IMR-90 (cell line): ENCODE results near the gene ZSCAN31. TPM values are rescaled to one million over a fixed set of nuclear protein-coding genes. Genes with fewer than 3 reads are reported as not detected.

Experiments
- ATAC-seq: fragments of 200-7000 bp; cut with Tn5 transposase; 2 replicates; pipeline ENCODE4 v1.9.1; 2020; ENCODE audit warnings: low read depth, mild to moderate bottlenecking, moderate library complexity
- BruUV-seq: library from RNA; stranded (reverse); fragments of 400-500 nt; replicated peaks from 2 replicates; lab custom pipeline; 2021; lab: Mats Ljungman, UMichigan
- CTCF ChIA-PET: fragments of 300-600 bp; formaldehyde crosslinking; extraction: SDS; loops from one replicate; lab custom pipeline; 2021; ENCODE audit warnings: antibody characterized with exemption; lab: Yijun Ruan, JAX
- POLR2A ChIA-PET: fragments of 300-600 bp; sonication (Branson Sonifier 250); formaldehyde crosslinking; loops from one replicate; lab custom pipeline; 2022; ENCODE audit warnings: antibody characterized with exemption; ENCODE audit not compliant: unreplicated experiment; lab: Charles Lee
- DNase-seq: peaks from one replicate; pipeline ENCODE4 v3.0.0; 2013
- H2AFZ ChIP-seq: replicated peaks from 2 replicates; pipeline ENCODE3; 2013; ENCODE audit warnings: low read length, mild to moderate bottlenecking; ENCODE audit not compliant: poor library complexity
- H2AK5ac ChIP-seq: 2 replicates; pipeline ENCODE4 v1.6.1; 2013; ENCODE audit warnings: low read depth, low read length, inconsistent platforms
- H2AK9ac ChIP-seq: replicated peaks from 2 replicates; pipeline ENCODE3; 2013; ENCODE audit warnings: mild to moderate bottlenecking, low read depth, low read length, moderate library complexity; ENCODE audit not compliant: poor library complexity
- H2BK120ac ChIP-seq: 2 replicates; pipeline ENCODE4 v1.6.1; 2013; ENCODE audit warnings: low read depth, low read length, inconsistent platforms
- H2BK15ac ChIP-seq: 3 replicates; pipeline ENCODE4 v1.6.1; 2013; ENCODE audit warnings: low read depth, low read length, inconsistent platforms
- H2BK20ac ChIP-seq: 2 replicates; pipeline ENCODE4 v1.6.1; 2013; ENCODE audit warnings: low read depth, mild to moderate bottlenecking, inconsistent platforms, low read length, moderate library complexity
- H2BK5ac ChIP-seq: 2 replicates; pipeline ENCODE4 v1.6.1; 2013; ENCODE audit warnings: mild to moderate bottlenecking, low read depth, low read length, inconsistent platforms; ENCODE audit not compliant: poor library complexity, severe bottlenecking
- H3K14ac ChIP-seq: replicated peaks from 2 replicates; pipeline ENCODE4 v1.6.1; 2013; ENCODE audit warnings: low read depth, low read length, inconsistent platforms
- H3K18ac ChIP-seq: 2 replicates; pipeline ENCODE4 v1.6.1; 2013; ENCODE audit warnings: low read depth, low read length, control low read depth
- H3K23ac ChIP-seq: 2 replicates; pipeline ENCODE4 v1.6.1; 2013; ENCODE audit warnings: low read depth, low read length, inconsistent platforms
- H3K27ac ChIP-seq: 2 replicates; pipeline ENCODE4 v1.5.1; 2013; ENCODE audit warnings: mild to moderate bottlenecking, control low read depth, low read length; ENCODE audit not compliant: insufficient read depth
- H3K27me3 ChIP-seq: 2 replicates; pipeline ENCODE4 v1.6.1; 2013; ENCODE audit warnings: low read length; ENCODE audit not compliant: control insufficient read depth, insufficient read depth
- H3K36me3 ChIP-seq: 2 replicates; pipeline ENCODE4 v1.6.1; 2013; ENCODE audit warnings: low read length, mixed read lengths; ENCODE audit not compliant: control insufficient read depth, insufficient read depth
- H3K4ac ChIP-seq: 2 replicates; pipeline ENCODE4 v1.6.1; 2013; ENCODE audit warnings: low read depth, low read length, inconsistent platforms
- H3K4me1 ChIP-seq: 2 replicates; pipeline ENCODE4 v1.6.1; 2013; ENCODE audit warnings: low read length, mixed read lengths; ENCODE audit not compliant: control insufficient read depth, insufficient read depth
- H3K4me2 ChIP-seq: 2 replicates; pipeline ENCODE4 v1.6.1; 2013; ENCODE audit warnings: low read depth, mild to moderate bottlenecking, control low read depth, low read length, moderate library complexity
- H3K4me3 ChIP-seq: 2 replicates; pipeline ENCODE4 v1.5.1; 2013; ENCODE audit warnings: low read depth, mild to moderate bottlenecking, control low read depth, low read length, moderate library complexity; ENCODE audit not compliant: insufficient read depth
- H3K56ac ChIP-seq: 2 replicates; pipeline ENCODE4 v1.6.1; 2013; ENCODE audit warnings: low read length, inconsistent platforms; ENCODE audit not compliant: insufficient read depth; ENCODE audit errors: extremely low read depth
- H3K79me1 ChIP-seq, 2 experiments: 2 replicates each; pipeline ENCODE4 v1.6.1; 2013; ENCODE audit warnings: low read length in 2 of 2, inconsistent platforms in 1 of 2, low read depth in 1 of 2
- H3K9ac ChIP-seq: 2 replicates; pipeline ENCODE4 v1.6.1; 2013; ENCODE audit warnings: low read depth, low read length, control low read depth
- H3K9me1 ChIP-seq: 2 replicates; pipeline ENCODE4 v1.6.1; 2013; ENCODE audit warnings: low read length, inconsistent platforms; ENCODE audit not compliant: insufficient read depth
- H3K9me3 ChIP-seq: 2 replicates; pipeline ENCODE4 v1.6.1; 2013; ENCODE audit warnings: low read length; ENCODE audit not compliant: control insufficient read depth, insufficient read depth
- H4K20me1 ChIP-seq: 2 replicates; pipeline ENCODE4 v1.6.1; 2013; ENCODE audit warnings: low read length, inconsistent platforms; ENCODE audit not compliant: insufficient read depth
- H4K5ac ChIP-seq: 2 replicates; pipeline ENCODE4 v1.6.1; 2013; ENCODE audit warnings: mild to moderate bottlenecking, low read depth, low read length, control low read depth
- H4K8ac ChIP-seq, 2 experiments: 2 replicates each; pipeline ENCODE4 v1.6.1; 2013; ENCODE audit warnings: low read depth in 2 of 2, low read length in 2 of 2, control low read depth in 1 of 2, inconsistent platforms in 1 of 2
- H4K91ac ChIP-seq: 2 replicates; pipeline ENCODE4 v1.6.1; 2013; ENCODE audit warnings: low read depth, low read length, inconsistent platforms; ENCODE audit not compliant: insufficient read depth
- BHLHE40 ChIP-seq: fragments of 150-350 bp; IDR thresholded peaks from 2 replicates; pipeline ENCODE4 v1.6.1; 2016; ENCODE audit warnings: mild to moderate bottlenecking, low read depth, low read length
- CEBPB ChIP-seq: IDR thresholded peaks from 2 replicates; pipeline ENCODE4 v1.6.1; 2012; ENCODE audit warnings: low read depth, low read length, improper control_type of control experiment
- CHD1 ChIP-seq: IDR thresholded peaks from 2 replicates; pipeline ENCODE4 v1.6.1; 2012; ENCODE audit warnings: low read depth, low read length, improper control_type of control experiment
- FOS ChIP-seq: fragments of 150-350 bp; IDR thresholded peaks from 2 replicates; pipeline ENCODE4 v1.6.1; 2016; ENCODE audit warnings: low read depth, low read length
- MAFK ChIP-seq: IDR thresholded peaks from 2 replicates; pipeline ENCODE4 v1.6.1; 2012; ENCODE audit warnings: low read depth, low read length, improper control_type of control experiment
- MXI1 ChIP-seq: IDR thresholded peaks from 2 replicates; pipeline ENCODE4 v1.6.1; 2012; ENCODE audit warnings: low read depth, mild to moderate bottlenecking, low read length, moderate library complexity, borderline replicate concordance
- NFE2L2 ChIP-seq: fragments of 150-350 bp; IDR thresholded peaks from 2 replicates; pipeline ENCODE4 v1.6.1; 2016; ENCODE audit warnings: low read depth, mild to moderate bottlenecking, low read length
- POLR2A ChIP-seq: IDR thresholded peaks from 2 replicates; pipeline ENCODE4 v1.6.1; 2012; ENCODE audit warnings: mild to moderate bottlenecking, low read depth, low read length
- RAD21 ChIP-seq: IDR thresholded peaks from 2 replicates; pipeline ENCODE4 v1.6.1; 2012; ENCODE audit warnings: low read length, improper control_type of control experiment
- RCOR1 ChIP-seq: IDR thresholded peaks from 2 replicates; pipeline ENCODE4 v1.6.1; 2012; ENCODE audit warnings: mild to moderate bottlenecking, low read length, improper control_type of control experiment; ENCODE audit not compliant: insufficient replicate concordance
- SMC3 ChIP-seq: fragments of 150-350 bp; IDR thresholded peaks from 2 replicates; pipeline ENCODE4 v1.6.1; 2016; ENCODE audit warnings: low read depth, mild to moderate bottlenecking, antibody characterized with exemption, low read length, moderate library complexity
- WGBS, 2 experiments: methylation state at CpG; one replicate each; pipeline versions ENCODE4 v1.1.5 to v1.1.7; 2013; ENCODE audit warnings: missing lambda C conversion rate in 2 of 2; ENCODE audit not compliant: insufficient read length in 1 of 2; ENCODE audit errors: extremely low coverage in 2 of 2; 5-methylcytosine and 5-hydroxymethylcytosine counted together
- dilution Hi-C: fragments of 300-500 bp; cut with HindIII; formaldehyde crosslinking; loops from one replicate; pipeline ENCODE4 v1.14.3; 2018; ENCODE audit warnings: low sequenced_read_pairs; ENCODE audit not compliant: unreplicated experiment
- in situ Hi-C: fragments of 300-500 bp; cut with MboI; formaldehyde crosslinking; loops from 3 replicates; pipeline ENCODE4 v1.14.3; 2019; ENCODE audit warnings: low sequenced_read_pairs, inconsistent platforms, mixed read lengths
- intact Hi-C: fragments of 100-400 bp; cut with micrococcal nuclease; formaldehyde crosslinking; loops from 2 replicates; pipeline ENCODE4 v1.10.0; 2022
- polyA plus RNA-seq, 3 experiments: library from polyadenylated mRNA; depleted of rRNA; stranded (reverse); fragments of >200 nt; gene quantifications; 2 replicates each; pipeline ENCODE4 v1.2.3, GENCODE V29; 2012; ENCODE audit warnings: low replicate concordance in 1 of 3
- total RNA-seq: library from RNA; depleted of rRNA; stranded (reverse); fragments of >200 nt; gene quantifications from 2 replicates; pipeline ENCODE4 v1.2.3, GENCODE V29; 2012
- TF ChIP-seq, protein P1 (sequence below): fragments of 150-350 bp; IDR thresholded peaks from 2 replicates; pipeline ENCODE4 v1.6.1; 2016; ENCODE audit warnings: low read depth, mild to moderate bottlenecking, low read length, moderate library complexity, borderline replicate concordance
- TF ChIP-seq, protein P2 (sequence below): conservative IDR thresholded peaks from 2 replicates; pipeline ENCODE4 v1.5.1; 2012; ENCODE audit warnings: mild to moderate bottlenecking, low read depth, low read length, improper control_type of control experiment

ZSCAN31 gene
- total and polyA plus RNA-seq, 2 of the 4 experiments (the other 2 are of a cell fraction) = 1.4 to 4.7 TPM

DNA sequence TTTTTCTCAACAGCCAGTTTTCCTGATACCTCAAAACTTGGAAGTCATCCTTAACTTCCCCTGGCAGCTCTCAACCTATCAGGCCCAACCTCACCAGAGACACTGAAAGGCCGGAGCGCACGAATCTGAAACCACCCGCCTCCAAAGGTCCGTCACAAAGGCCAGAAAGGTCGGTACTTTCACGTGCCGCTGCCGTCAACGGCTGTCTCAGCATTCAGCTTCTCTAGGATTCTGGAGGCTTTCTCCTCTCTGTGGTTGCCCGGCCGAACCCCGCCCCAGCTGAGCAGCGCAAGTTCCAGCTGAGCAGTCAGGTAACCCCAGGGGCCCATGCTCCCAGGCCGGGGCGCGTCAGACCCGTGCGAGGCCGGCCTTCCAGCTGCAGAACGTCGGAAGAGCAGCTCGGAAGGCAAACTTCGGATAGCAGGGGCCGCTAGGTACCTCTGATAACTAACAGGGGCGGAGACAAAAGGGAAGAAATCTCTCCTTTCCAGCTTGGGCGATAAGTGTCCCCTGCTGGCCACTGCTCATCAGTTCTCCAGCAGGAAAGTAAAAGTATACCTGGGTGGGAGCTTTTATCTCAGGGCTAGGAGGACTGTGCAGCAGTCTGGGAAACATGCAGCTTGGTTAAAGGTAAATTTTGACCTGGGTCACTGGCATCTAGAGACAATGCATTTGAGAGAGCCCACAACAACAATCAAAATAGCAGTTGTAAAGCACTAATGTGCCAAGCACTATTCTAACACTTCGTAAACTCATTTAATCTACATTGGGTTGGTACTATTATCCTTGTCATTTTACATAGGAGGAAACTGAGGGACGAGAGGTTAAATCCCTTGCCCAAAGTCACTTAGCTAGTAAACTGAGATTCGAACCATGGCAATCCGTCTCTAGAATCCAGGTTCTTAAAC is 47.5 kb upstream of the ZSCAN31 start:
- Histone ChIP-seq H3K27me3 (no peaks in the 10 kb centered on the region), H3K18ac (no peak overlapping the region), H3K9me1 (no peaks in the 10 kb centered on the region), H4K91ac (peak overlapping the region; percentile 27; the same call in 1 of the 2 replicates), H4K20me1 (no peaks in the 10 kb centered on the region), H2AFZ (peak overlapping the region; percentile 92), H2BK5ac (peak overlapping the region; percentile 14), H3K4me1 (no peaks in the 10 kb centered on the region), H3K4ac (peak overlapping the region; percentile 59), H4K8ac (peak overlapping the region; percentile 68 to 88; a peak in 3 of 4 replicates), H3K9me3 (no peaks in the 10 kb centered on the region), H3K27ac (peak overlapping the region; percentile 49), H2BK15ac (no peak overlapping the region), H3K4me2 (peak overlapping the region; percentile 74), H4K5ac (peak overlapping the region; percentile 39), H3K79me1 (peaks cover 21 to 29% of the 10 kb centered on the region in 2 experiments), H3K14ac (peak overlapping the region; percentile 63), H3K4me3 (peak overlapping the region; percentile 48), H2AK9ac (peak overlapping the region; percentile 45), H3K23ac (peak overlapping the region; percentile 81), H2AK5ac (no peak overlapping the region), H3K56ac (0 out of 2 replicates have a peak overlapping the region, but pooled peaks have one; percentile 29), H3K36me3 (peaks cover 17% of the 10 kb centered on the region), H3K9ac (peak overlapping the region; percentile 45), H2BK120ac (no peak overlapping the region; the same call in 1 of the 2 replicates), H2BK20ac (no peak overlapping the region)
- DNase-seq (peak; percentile 93), ATAC-seq (peak; percentile 98)
- dilution Hi-C loops = no loop called here
- intact Hi-C loops = loop anchor here (1.0 to 2.0 kb wide), 3 partner anchors 15 to 301 kb away; partner anchors contain the start of genes ZSCAN12 and ZSCAN16
- ChIA-PET POLR2A (no interaction called here), CTCF (interaction anchor here (0.5 to 3.3 kb wide), 7 partner anchors 11 to 1849 kb away, joined by 3 to 15 read pairs (median 4); partner anchors contain the start of gene ZKSCAN4)
- no CpG with 5 or more reads among the region's 31 CpGs for WGBS, 2 experiments
- in situ Hi-C loops = no loop called here
- no TSS peak for BruUV-seq
- 0 out of 2 replicates have a peak, but pooled peaks have one; percentile 17 for TF ChIP-seq MAFK
- no peak; the same call in 1 of the 2 replicates for TF ChIP-seq NFE2L2
- TF ChIP-seq CEBPB = no peak
- TF ChIP-seq SMC3 = peak; percentile 18; the same call in 1 of the 2 replicates
- TF ChIP-seq, protein P1, sequence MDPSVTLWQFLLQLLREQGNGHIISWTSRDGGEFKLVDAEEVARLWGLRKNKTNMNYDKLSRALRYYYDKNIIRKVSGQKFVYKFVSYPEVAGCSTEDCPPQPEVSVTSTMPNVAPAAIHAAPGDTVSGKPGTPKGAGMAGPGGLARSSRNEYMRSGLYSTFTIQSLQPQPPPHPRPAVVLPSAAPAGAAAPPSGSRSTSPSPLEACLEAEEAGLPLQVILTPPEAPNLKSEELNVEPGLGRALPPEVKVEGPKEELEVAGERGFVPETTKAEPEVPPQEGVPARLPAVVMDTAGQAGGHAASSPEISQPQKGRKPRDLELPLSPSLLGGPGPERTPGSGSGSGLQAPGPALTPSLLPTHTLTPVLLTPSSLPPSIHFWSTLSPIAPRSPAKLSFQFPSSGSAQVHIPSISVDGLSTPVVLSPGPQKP = no peak
- no peak for TF ChIP-seq FOS
- peak; percentile 100 for TF ChIP-seq BHLHE40
- peak; percentile 77 for TF ChIP-seq POLR2A
- peak; percentile 46 for TF ChIP-seq RAD21
- TF ChIP-seq RCOR1 = no peak
- TF ChIP-seq CHD1 = peak; percentile 86; the same call in 1 of the 2 replicates
- TF ChIP-seq, protein P2, sequence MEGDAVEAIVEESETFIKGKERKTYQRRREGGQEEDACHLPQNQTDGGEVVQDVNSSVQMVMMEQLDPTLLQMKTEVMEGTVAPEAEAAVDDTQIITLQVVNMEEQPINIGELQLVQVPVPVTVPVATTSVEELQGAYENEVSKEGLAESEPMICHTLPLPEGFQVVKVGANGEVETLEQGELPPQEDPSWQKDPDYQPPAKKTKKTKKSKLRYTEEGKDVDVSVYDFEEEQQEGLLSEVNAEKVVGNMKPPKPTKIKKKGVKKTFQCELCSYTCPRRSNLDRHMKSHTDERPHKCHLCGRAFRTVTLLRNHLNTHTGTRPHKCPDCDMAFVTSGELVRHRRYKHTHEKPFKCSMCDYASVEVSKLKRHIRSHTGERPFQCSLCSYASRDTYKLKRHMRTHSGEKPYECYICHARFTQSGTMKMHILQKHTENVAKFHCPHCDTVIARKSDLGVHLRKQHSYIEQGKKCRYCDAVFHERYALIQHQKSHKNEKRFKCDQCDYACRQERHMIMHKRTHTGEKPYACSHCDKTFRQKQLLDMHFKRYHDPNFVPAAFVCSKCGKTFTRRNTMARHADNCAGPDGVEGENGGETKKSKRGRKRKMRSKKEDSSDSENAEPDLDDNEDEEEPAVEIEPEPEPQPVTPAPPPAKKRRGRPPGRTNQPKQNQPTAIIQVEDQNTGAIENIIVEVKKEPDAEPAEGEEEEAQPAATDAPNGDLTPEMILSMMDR = peak; percentile 51
- TF ChIP-seq MXI1 = peak; percentile 25; the same call in 1 of the 2 replicates
